ENCODE results near the gene TGM2.

The TGM2 gene

GRCh38 chr20:38161412-38161774 is 3.7 kb downstream of the TGM2 start:
- no peak for DNase-seq (ENCODE audit: low spot score)

GRCh38 chr20:38159957-38160756 is 4.9 kb downstream of the TGM2 start:
- DNase-seq (ENCODE audit: low spot score) = no peak

- no peak for DNase-seq (ENCODE audit: low spot score)
Measured at GRCh38 chr20:38159566-38159956, 5.5 kb downstream of the TGM2 start.

GRCh38 chr20:38158701-38159351 is 6.2 kb downstream of the TGM2 start:
- DNase-seq (ENCODE audit: low spot score) = no peak

GRCh38 chr20:38157635-38158495 is 7.2 kb downstream of the TGM2 start:
- DNase-seq (ENCODE audit: low spot score) = no peak

- DNase-seq (ENCODE audit: low spot score) = no peak
Measured at GRCh38 chr20:38156888-38157634, 8.0 kb downstream of the TGM2 start.

GRCh38 chr20:38156280-38156679 is 8.8 kb downstream of the TGM2 start:
- no peak for DNase-seq (ENCODE audit: low spot score)

- DNase-seq (ENCODE audit: low spot score) = no peak
Measured at GRCh38 chr20:38155811-38156210, 9.3 kb downstream of the TGM2 start.

- DNase-seq (ENCODE audit: low spot score) = no peak
Measured at GRCh38 chr20:38153401-38153800, 11.7 kb downstream of the TGM2 start.

GRCh38 chr20:38152621-38153221 is 12.3 kb downstream of the TGM2 start:
- DNase-seq (ENCODE audit: low spot score) = peak; percentile 57

GRCh38 chr20:38152175-38152620 is 12.9 kb downstream of the TGM2 start:
- peak; percentile 44 for DNase-seq (ENCODE audit: low spot score)

- DNase-seq (ENCODE audit: low spot score) = no peak
Measured at GRCh38 chr20:38151455-38151854, 13.6 kb downstream of the TGM2 start.

- DNase-seq (ENCODE audit: low spot score) = no peak
Measured at GRCh38 chr20:38150335-38151170, 14.5 kb downstream of the TGM2 start.

- DNase-seq (ENCODE audit: low spot score) = no peak
Measured at GRCh38 chr20:38148328-38149102, 16.6 kb downstream of the TGM2 start.

- no peak for DNase-seq (ENCODE audit: low spot score)
Measured at GRCh38 chr20:38147751-38148150, 17.3 kb downstream of the TGM2 start.

GRCh38 chr20:38147163-38147562 is 17.9 kb downstream of the TGM2 start:
- DNase-seq (ENCODE audit: low spot score) = no peak

GRCh38 chr20:38146628-38147027 is 18.4 kb downstream of the TGM2 start:
- no peak for DNase-seq (ENCODE audit: low spot score)

GRCh38 chr20:38146156-38146555 is 18.9 kb downstream of the TGM2 start:
- DNase-seq (ENCODE audit: low spot score) = no peak

- DNase-seq (ENCODE audit: low spot score) = no peak
Measured at GRCh38 chr20:38145729-38146075, 19.4 kb downstream of the TGM2 start.

Data from iPS-NIHi11 (cell line).